Neuronal stem cell (in vitro differentiated cells): ENCODE measurements around the gene EXOG.

ENCODE experiments used
- DNase-seq: peaks from one replicate; pipeline ENCODE4 v3.0.0-alpha.2; 2013; ENCODE audit warnings: low spot score
- H2AFZ ChIP-seq: one replicate; pipeline ENCODE4 v1.6.1; 2013; ENCODE audit warnings: mild to moderate bottlenecking, low read length, inconsistent platforms
- H2AK5ac ChIP-seq: 2 replicates; pipeline ENCODE4 v1.6.1; 2013; ENCODE audit warnings: low read depth, mild to moderate bottlenecking, inconsistent platforms, low read length, moderate library complexity, mixed read lengths
- H2BK120ac ChIP-seq: 2 replicates; pipeline ENCODE4 v1.6.1; 2013; ENCODE audit warnings: low read depth, mild to moderate bottlenecking, inconsistent platforms, low read length, moderate library complexity, mixed read lengths
- H2BK12ac ChIP-seq: one replicate; pipeline ENCODE4 v1.6.1; 2013; ENCODE audit warnings: low read length, inconsistent platforms
- H2BK15ac ChIP-seq: 2 replicates; pipeline ENCODE4 v1.6.1; 2013; ENCODE audit warnings: mild to moderate bottlenecking, low read length, inconsistent platforms, mixed read lengths
- H2BK5ac ChIP-seq: one replicate; pipeline ENCODE4 v1.6.1; 2013; ENCODE audit warnings: inconsistent platforms, mild to moderate bottlenecking, low read length, moderate library complexity
- H3K14ac ChIP-seq: one replicate; pipeline ENCODE4 v1.6.1; 2013; ENCODE audit warnings: low read length, inconsistent platforms
- H3K18ac ChIP-seq: 2 replicates; pipeline ENCODE4 v1.6.1; 2013; ENCODE audit warnings: low read length, inconsistent platforms
- H3K23ac ChIP-seq: 2 replicates; pipeline ENCODE4 v1.6.1; 2013; ENCODE audit warnings: low read depth, mild to moderate bottlenecking, mixed read lengths, low read length, inconsistent platforms; ENCODE audit not compliant: poor library complexity
- H3K27ac ChIP-seq: replicated peaks from 3 replicates; pipeline ENCODE4 v1.5.1; 2013; ENCODE audit warnings: low read length, inconsistent platforms
- H3K27me3 ChIP-seq, 3 experiments: 2 replicates each; pipeline ENCODE4 v1.6.1; 2013; ENCODE audit warnings: low read length in 3 of 3, mild to moderate bottlenecking in 2 of 3, inconsistent platforms in 1 of 3, low read depth in 1 of 3, mixed read lengths in 1 of 3, moderate library complexity in 1 of 3; ENCODE audit not compliant: control insufficient read depth in 3 of 3, insufficient read depth in 3 of 3
- H3K36me3 ChIP-seq, 2 donors: replicated peaks in 1 of 2; 2 replicates each; pipeline ENCODE4 v1.6.1; 2013; ENCODE audit warnings: low read length in 2 of 2; ENCODE audit not compliant: control insufficient read depth in 2 of 2, insufficient read depth in 2 of 2
- H3K4ac ChIP-seq: 2 replicates; pipeline ENCODE4 v1.6.1; 2013; ENCODE audit warnings: inconsistent platforms, mild to moderate bottlenecking, low read length, moderate library complexity
- H3K4me1 ChIP-seq, 2 donors: 1 replicate in 1 of 2; 2 replicates in 1 of 2; pipeline ENCODE4 v1.6.1; 2013; ENCODE audit warnings: low read length in 2 of 2, low read depth in 1 of 2; ENCODE audit not compliant: control insufficient read depth in 2 of 2, insufficient read depth in 1 of 2
- H3K4me2 ChIP-seq: one replicate; pipeline ENCODE4 v1.6.1; 2013; ENCODE audit warnings: mild to moderate bottlenecking, low read length, inconsistent platforms; ENCODE audit not compliant: insufficient read depth, poor library complexity, severe bottlenecking
- H3K4me3 ChIP-seq, 2 donors: 2 replicates each; pipeline ENCODE4 v1.5.1; 2013; ENCODE audit warnings: low read length in 2 of 2, mild to moderate bottlenecking in 2 of 2, inconsistent platforms in 1 of 2, moderate library complexity in 1 of 2
- H3K79me1 ChIP-seq: one replicate; pipeline ENCODE4 v1.6.1; 2013; ENCODE audit warnings: low read depth, mild to moderate bottlenecking, inconsistent platforms, low read length, moderate library complexity
- H3K9ac ChIP-seq: one replicate; pipeline ENCODE4 v1.6.1; 2013; ENCODE audit warnings: mild to moderate bottlenecking, low read depth, low read length, inconsistent platforms; ENCODE audit not compliant: poor library complexity
- H3K9me3 ChIP-seq, 2 donors: replicated peaks in 1 of 2; 2 replicates each; pipeline versions ENCODE3 to v1.6.1; 2013; ENCODE audit warnings: low read length in 2 of 2, mild to moderate bottlenecking in 2 of 2, inconsistent platforms in 1 of 2, low read depth in 1 of 2, mixed read lengths in 1 of 2, moderate library complexity in 1 of 2; ENCODE audit not compliant: control insufficient read depth in 2 of 2, insufficient read depth in 1 of 2
- H4K8ac ChIP-seq: one replicate; pipeline ENCODE4 v1.6.1; 2013; ENCODE audit warnings: low read depth, mild to moderate bottlenecking, inconsistent platforms, low read length, moderate library complexity
- H4K91ac ChIP-seq: one replicate; pipeline ENCODE4 v1.6.1; 2013; ENCODE audit warnings: low read length, low read depth, mild to moderate bottlenecking, inconsistent platforms; ENCODE audit not compliant: poor library complexity
- WGBS, 2 donors: extraction: QIAGEN DNeasy Blood & Tissue Kit; methylation state at CpG; one replicate each; pipeline ENCODE4 v1.1.7; 2013; ENCODE audit warnings: missing lambda C conversion rate in 2 of 2, mixed read lengths in 1 of 2; ENCODE audit not compliant: insufficient read length in 2 of 2, insufficient replicate concordance in 1 of 2; ENCODE audit errors: extremely low coverage in 2 of 2; 5-methylcytosine and 5-hydroxymethylcytosine counted together

The EXOG gene

DNA sequence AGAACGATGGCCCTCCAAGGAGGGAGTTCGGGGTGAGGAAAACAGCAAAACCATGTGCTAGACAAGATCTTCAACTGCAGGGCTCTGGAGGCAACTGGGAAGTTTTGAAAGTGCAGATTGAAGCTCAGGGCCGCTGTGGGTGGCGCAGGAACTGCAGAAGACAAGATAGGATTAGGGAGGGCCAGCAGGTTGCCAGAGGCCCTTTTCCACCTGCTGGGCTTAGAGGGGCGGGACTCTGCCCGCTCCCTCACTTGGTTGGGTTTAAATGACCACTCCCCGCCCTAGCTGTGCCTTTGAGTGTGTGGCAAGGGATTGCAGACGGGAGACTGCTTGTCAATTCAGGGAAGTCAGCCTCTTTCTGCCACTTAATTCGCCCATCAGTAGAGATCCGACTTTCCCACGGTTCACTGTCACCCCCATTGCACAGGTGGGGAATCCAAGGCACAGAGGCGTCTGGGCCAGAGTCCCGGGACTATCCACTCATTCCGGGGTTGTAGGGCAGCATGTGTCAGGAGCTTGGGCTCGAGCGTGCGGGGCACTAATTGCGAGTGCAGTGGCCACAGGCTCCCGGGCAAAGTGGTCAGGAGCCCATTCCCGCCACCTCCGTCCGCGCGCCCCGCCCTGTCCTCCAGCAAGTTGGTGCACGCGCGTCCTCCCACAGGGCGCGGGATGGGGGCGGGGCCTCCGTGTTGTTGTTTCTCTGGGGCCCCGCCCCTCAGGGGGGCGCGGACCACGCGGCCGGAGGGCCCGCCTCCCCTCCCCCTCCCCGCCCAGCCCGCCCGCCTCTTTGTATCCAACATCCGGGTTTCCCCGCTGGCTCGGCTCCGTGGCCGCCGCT lies 42.8 kb upstream of the EXOG start, which contains the start of gene ACVR2B:
ACVR2B (plus strand) TSS at position 816 of the 838 bp plus-strand sequence. CDS start 433 bp downstream, outside the sequence.
- Histone ChIP-seq H3K27ac (peak within 1 kb of the TSS; percentile 92), H2BK12ac (peak within 1 kb of the TSS; percentile 48), H3K9me3 (peaks cover 3% of the 10 kb centered on the region in 2 donors), H4K8ac (peak within 1 kb of the TSS; percentile 87), H2BK120ac (peak within 1 kb of the TSS; percentile 81), H3K27me3 (no peaks in the 10 kb centered on the region), H3K36me3 (peaks cover 0 to 19% of the 10 kb centered on the region in 2 donors), H2BK15ac (peak within 1 kb of the TSS; percentile 71), H3K4me1 (peaks cover 11 to 13% of the 10 kb centered on the region in 2 donors), H3K4me2 (peak within 1 kb of the TSS; percentile 84), H3K18ac (peak within 1 kb of the TSS; percentile 99), H4K91ac (peak within 1 kb of the TSS; percentile 82), H3K79me1 (peaks cover 7% of the 10 kb centered on the region), H2AFZ (peak within 1 kb of the TSS; percentile 90), H3K4ac (peak within 1 kb of the TSS; percentile 45), H3K4me3 (peak within 1 kb of the TSS; percentile 95 to 100), H3K14ac (peak within 1 kb of the TSS; percentile 92), H3K23ac (peak within 1 kb of the TSS; percentile 76), H2BK5ac (peak within 1 kb of the TSS; percentile 93), H3K9ac (peak within 1 kb of the TSS; percentile 99), H2AK5ac (peak within 1 kb of the TSS; percentile 99)
- no CpG with 5 or more reads among the region's 48 CpGs for WGBS, 2 donors
- DNase-seq: peak; percentile 87

DNA sequence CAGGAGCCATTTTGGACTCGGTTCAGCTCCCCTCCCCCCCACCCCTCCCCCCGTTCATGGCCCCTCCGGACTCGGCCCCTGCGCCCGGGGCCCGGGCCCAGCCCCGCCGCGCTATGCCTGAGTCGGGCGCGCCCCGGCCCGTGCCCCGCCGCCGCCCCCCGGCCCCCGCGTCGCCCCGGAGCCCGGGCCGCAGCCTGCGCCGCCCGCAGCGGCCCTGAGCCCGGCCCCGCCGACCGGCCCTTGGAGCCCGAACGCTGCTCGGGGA lies 42.3 kb upstream of the EXOG start:
- no peak for DNase-seq
- H3K4me1 ChIP-seq: peaks cover 11 to 14% of the 10 kb centered on the region in 2 donors
- H2BK120ac ChIP-seq: peak overlapping the region; percentile 81
- no peaks in the 10 kb centered on the region for H3K27me3 ChIP-seq
- peak overlapping the region; percentile 99 for H2AK5ac ChIP-seq
- H4K8ac ChIP-seq: peak overlapping the region; percentile 87
- H4K91ac ChIP-seq: peak overlapping the region; percentile 82
- H3K4me2 ChIP-seq: peak overlapping the region; percentile 84
- peak overlapping the region; percentile 90 for H2AFZ ChIP-seq
- H2BK15ac ChIP-seq: peak overlapping the region; percentile 71
- peaks cover 3% of the 10 kb centered on the region in 2 donors for H3K9me3 ChIP-seq
- no CpG with 5 or more reads among the region's 36 CpGs for WGBS, 2 donors
- peak overlapping the region; percentile 92 for H3K27ac ChIP-seq
- H3K4me3 ChIP-seq: peak overlapping the region; percentile 95 to 100
- H3K9ac ChIP-seq: peak overlapping the region; percentile 99
- H2BK5ac ChIP-seq: peak overlapping the region; percentile 93
- H3K18ac ChIP-seq: peak overlapping the region; percentile 99
- H3K23ac ChIP-seq: peak overlapping the region; percentile 76
- H3K4ac ChIP-seq: peak overlapping the region; percentile 45
- H2BK12ac ChIP-seq: no peak overlapping the region
- peak overlapping the region; percentile 92 for H3K14ac ChIP-seq
- peaks cover 0 to 19% of the 10 kb centered on the region in 2 donors for H3K36me3 ChIP-seq
- H3K79me1 ChIP-seq: peaks cover 7% of the 10 kb centered on the region

DNA sequence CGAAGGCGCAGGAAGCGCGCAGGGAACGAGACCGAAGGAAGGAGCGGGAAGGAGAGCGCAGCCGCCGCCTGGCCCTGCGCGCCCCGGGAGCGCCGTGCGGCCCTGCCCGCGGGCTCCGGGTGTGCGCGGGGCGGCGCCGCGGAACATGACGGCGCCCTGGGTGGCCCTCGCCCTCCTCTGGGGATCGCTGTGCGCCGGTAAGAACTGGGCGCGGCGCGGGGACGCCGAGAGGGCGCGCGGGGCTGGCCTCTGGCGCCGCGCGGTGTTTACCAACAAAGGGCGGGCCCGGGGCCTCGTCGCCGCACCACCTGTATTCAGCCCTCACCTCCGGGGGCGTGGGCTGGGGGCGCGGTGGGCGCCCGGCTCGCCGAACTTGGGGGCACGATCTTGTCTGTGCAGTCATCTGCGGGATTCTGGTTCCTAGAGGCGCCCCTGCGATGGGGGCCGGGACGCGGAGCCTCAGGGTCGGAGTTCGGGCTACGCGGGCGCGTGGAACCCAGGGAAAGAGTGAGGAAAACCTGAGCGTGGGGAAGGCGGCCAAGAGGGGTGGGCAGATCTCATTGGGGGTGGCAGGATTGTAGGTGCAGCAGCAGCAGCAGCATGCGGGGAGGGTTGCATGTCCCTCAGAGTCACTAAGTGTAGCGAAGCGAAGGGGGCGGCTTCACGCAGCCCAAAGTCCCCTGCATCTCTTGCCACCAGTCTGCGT lies 41.8 kb upstream of the EXOG start:
- Histone ChIP-seq H2BK12ac (peak overlapping the region; percentile 48), H3K27ac (peak overlapping the region; percentile 92), H3K9ac (peak overlapping the region; percentile 99), H3K14ac (peak overlapping the region; percentile 92), H2AFZ (peak overlapping the region; percentile 90), H3K23ac (peak overlapping the region; percentile 76), H3K79me1 (peaks cover 10% of the 10 kb centered on the region), H3K4ac (peak overlapping the region; percentile 45), H4K91ac (peak overlapping the region; percentile 82), H3K4me1 (peaks cover 11 to 19% of the 10 kb centered on the region in 2 donors), H3K4me3 (peak overlapping the region; percentile 95 to 100), H3K18ac (peak overlapping the region; percentile 99), H3K4me2 (peak overlapping the region; percentile 84), H2BK120ac (peak overlapping the region; percentile 81), H2BK15ac (peak overlapping the region; percentile 71), H3K27me3 (no peaks in the 10 kb centered on the region), H2BK5ac (peak overlapping the region; percentile 93), H4K8ac (peak overlapping the region; percentile 87), H2AK5ac (peak overlapping the region; percentile 99), H3K9me3 (peaks cover 3% of the 10 kb centered on the region in 2 donors), H3K36me3 (peaks cover 0 to 19% of the 10 kb centered on the region in 2 donors)
- WGBS, 2 donors: no CpG with 5 or more reads among the region's 78 CpGs
- peak; percentile 40 for DNase-seq
